Measurements from ENCODE around the gene ITPRID2.

DNA sequence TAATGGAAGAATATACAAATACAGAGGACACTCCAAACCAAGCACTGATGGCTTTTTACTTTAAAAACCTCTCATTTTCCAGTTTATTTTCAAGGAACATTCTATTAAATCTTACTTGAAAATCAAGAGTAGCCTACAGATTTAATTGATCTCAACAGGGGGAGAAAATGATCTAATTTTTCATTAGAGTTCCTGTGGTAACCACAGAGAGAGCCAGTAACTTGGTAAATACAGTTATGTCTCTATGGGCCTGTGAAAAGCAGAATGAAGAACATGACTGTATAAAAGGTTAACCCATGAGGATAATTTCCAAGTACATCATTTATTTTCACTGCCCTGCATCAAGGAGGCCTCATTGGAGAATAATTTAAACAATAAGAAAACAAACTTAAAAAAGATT is 39.8 kb upstream of the ITPRID2 start:
- TF ChIP-seq, protein P1, sequence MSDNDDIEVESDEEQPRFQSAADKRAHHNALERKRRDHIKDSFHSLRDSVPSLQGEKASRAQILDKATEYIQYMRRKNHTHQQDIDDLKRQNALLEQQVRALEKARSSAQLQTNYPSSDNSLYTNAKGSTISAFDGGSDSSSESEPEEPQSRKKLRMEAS (IDR thresholded peaks at IDR 0.05; ENCODE audit: low read depth, low read length): no peak
- TF ChIP-seq POLR2A (IDR thresholded peaks at IDR 0.05; ENCODE audit: extremely low read depth, insufficient read length) (no peak), MYC (IDR thresholded peaks at IDR 0.05; ENCODE audit: low read depth, low read length) (no peak)
- TF ChIP-seq, protein P2, sequence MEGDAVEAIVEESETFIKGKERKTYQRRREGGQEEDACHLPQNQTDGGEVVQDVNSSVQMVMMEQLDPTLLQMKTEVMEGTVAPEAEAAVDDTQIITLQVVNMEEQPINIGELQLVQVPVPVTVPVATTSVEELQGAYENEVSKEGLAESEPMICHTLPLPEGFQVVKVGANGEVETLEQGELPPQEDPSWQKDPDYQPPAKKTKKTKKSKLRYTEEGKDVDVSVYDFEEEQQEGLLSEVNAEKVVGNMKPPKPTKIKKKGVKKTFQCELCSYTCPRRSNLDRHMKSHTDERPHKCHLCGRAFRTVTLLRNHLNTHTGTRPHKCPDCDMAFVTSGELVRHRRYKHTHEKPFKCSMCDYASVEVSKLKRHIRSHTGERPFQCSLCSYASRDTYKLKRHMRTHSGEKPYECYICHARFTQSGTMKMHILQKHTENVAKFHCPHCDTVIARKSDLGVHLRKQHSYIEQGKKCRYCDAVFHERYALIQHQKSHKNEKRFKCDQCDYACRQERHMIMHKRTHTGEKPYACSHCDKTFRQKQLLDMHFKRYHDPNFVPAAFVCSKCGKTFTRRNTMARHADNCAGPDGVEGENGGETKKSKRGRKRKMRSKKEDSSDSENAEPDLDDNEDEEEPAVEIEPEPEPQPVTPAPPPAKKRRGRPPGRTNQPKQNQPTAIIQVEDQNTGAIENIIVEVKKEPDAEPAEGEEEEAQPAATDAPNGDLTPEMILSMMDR (IDR thresholded peaks at IDR 0.05; ENCODE audit: low read depth, low read length): no peak
